ENCODE results near the gene DDX39B.

DNA sequence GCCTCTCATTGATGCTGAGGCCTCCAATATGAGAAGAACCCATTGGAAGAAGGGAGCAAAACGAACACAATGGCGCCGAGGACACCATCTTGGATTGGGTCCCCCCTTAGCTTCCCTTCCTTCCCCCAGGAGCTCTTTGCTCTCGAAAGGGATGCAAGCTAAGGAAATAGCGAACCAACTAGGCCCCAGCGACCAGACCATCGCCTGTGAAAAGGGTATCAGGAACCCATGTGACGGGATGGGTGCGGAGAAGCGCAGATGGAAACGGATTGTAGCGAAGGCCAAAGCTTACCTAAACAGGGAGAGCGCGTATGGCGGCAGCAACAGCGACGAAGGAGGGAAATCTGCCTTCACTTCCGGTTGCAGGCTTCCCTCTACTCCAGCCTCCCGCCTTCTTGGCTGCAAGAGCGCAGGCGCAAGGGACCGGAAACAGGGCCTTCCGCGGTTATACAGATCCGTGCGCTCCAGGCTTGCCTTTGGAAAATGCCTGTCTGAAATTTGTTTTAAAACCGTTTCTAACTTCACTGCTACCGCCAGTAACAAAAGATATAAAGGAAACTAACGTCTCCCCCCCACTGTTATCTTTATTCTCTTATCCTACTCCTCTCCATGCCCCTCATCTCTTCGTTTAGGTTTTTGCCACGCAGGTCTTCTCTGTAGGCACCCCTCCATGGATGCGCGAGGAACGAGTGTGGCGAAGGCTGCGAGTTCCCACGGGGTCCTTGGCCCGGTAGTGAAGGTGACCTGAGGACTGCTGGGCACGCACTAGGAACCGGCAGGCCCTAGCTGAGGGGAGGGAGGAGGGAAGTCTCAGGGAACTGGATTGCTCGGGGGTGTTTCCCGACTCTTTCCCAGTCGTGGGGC lies at the start of gene DDX39B:
- TF ChIP-seq, protein P1, sequence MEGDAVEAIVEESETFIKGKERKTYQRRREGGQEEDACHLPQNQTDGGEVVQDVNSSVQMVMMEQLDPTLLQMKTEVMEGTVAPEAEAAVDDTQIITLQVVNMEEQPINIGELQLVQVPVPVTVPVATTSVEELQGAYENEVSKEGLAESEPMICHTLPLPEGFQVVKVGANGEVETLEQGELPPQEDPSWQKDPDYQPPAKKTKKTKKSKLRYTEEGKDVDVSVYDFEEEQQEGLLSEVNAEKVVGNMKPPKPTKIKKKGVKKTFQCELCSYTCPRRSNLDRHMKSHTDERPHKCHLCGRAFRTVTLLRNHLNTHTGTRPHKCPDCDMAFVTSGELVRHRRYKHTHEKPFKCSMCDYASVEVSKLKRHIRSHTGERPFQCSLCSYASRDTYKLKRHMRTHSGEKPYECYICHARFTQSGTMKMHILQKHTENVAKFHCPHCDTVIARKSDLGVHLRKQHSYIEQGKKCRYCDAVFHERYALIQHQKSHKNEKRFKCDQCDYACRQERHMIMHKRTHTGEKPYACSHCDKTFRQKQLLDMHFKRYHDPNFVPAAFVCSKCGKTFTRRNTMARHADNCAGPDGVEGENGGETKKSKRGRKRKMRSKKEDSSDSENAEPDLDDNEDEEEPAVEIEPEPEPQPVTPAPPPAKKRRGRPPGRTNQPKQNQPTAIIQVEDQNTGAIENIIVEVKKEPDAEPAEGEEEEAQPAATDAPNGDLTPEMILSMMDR (IDR thresholded peaks at IDR 0.05; ENCODE audit: poor library complexity): no peak
- TF ChIP-seq EZH2 (IDR thresholded peaks at IDR 0.05; ENCODE audit: borderline replicate concordance) (no peak), EZH2phosphoT487 (IDR thresholded peaks at IDR 0.05; ENCODE audit: low read depth, severe bottlenecking, unreplicated experiment) (no peak)

Data from hepatocyte (in vitro differentiated cells).